Right kidney (tissue), 1 donor: Measurements from ENCODE around the gene FBXO47.
"Not testable (repeated sequence)": the region's sequence is repeated elsewhere in the genome, so short reads cannot be mapped to it uniquely, and the experiment has no call there.

Source experiments
- DNase-seq: peaks from one replicate; pipeline ENCODE4 v3.0.0-alpha.2; 2016

The FBXO47 gene

GRCh38 chr17:38980490-38981217 lies 13.5 kb upstream of the FBXO47 start:
- DNase-seq = no peak

DNA sequence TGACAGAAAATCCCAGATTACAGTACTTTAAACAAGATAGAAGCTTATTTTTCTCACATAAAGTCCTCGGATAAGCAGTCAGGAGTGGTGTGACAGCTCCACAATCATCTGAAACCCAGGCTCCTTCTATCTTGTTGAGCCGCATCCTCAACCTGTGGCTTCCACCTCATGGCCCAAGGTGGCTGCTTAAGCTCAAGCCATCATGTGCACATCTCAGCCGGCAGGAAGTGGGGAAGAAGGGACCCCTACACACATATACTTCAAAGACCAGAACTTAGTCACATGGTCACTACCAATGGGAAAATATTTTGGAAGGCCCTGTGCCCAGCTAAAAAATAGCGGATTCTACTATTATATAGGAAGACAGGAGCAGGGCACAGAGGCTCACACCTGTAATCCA lies 11.0 kb upstream of the FBXO47 start:
- DNase-seq = no peak

GRCh38 chr17:38976187-38976551 lies 9.0 kb upstream of the FBXO47 start:
- DNase-seq = not testable (repeated sequence)

DNA sequence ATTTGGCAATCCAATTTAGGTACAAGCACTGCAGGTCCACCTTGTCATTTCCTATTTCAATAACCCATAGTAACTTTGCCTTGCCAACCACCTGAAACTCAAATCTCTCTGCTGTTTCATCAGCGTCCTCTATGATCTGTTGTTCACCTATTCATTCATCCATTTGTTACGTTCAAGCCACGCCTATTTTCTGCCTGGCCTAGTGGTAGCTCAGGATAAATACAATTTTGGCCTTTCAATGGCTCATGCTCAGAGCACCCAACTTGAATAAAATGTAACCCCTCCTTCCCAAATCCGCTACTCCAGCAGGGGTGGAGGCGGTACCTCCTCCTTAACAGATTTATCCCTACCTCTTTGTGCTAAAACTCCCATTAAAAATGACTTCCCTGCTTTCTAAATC lies 3.6 kb upstream of the FBXO47 start:
- no peak for DNase-seq

- DNase-seq = no peak
Observed at GRCh38 chr17:38970128-38970527, 2.9 kb upstream of the FBXO47 start.

DNA sequence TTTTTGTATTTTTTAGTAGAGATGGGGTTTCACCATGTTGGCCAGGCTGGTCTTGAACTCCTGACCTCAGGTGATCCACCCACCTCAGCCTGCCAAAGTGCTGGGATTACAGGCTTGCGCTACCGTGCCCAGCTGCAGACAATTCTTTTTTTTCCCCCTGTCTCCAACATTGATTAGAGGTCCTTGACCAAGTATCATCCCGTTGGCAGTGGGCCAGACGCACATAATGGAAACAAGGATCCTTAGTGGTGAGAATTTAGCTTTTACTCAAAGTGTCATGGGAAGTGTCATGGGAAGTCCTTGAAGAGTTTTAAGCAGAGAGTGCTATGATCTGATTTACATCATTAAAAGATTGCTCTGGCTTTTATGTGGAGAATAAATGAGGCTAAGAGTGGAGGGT lies 2.1 kb upstream of the FBXO47 start:
- DNase-seq = no peak

- DNase-seq = no peak
Observed at GRCh38 chr17:38961413-38961812, 5.8 kb downstream of the FBXO47 start.

DNA sequence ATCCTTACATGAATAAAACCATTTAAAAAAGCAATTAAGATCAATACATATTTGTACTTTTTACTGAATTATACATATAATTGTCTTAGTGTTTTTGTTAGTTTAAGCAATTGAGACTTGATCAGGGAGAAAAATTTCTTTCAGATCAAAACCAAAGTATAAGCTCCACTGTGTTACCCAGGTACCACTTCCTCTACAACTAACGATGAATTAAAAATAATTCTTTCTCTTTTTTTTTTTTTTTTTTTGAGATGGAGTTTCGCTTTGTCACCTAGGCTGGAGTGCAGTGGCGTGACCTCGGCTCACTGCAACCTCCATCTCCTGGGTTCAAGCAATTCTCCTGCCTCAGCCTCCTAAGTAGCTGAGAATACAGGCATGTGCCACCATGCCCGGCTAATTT lies 6.8 kb downstream of the FBXO47 start:
- no peak for DNase-seq

GRCh38 chr17:38959508-38959907 lies 7.7 kb downstream of the FBXO47 start:
- DNase-seq = no peak

DNA sequence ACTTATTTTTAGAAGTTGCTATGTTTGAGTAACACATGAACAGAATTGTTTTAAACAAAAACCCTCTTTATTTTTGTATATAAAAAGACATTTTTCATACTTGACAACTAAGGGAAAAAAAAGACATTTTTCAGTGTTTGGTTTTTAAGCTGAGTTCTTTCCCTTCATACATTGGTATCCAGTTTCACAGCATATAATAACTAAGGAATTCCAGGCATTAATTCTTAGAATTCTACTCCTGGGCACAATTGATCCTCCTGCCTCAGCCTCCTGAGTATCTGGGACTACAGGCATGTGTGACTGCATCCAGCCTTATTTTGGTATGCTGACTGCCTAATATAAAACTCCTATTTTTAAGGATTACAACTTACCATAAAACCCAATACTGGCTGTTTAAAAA lies 8.4 kb downstream of the FBXO47 start:
- DNase-seq = no peak

DNA sequence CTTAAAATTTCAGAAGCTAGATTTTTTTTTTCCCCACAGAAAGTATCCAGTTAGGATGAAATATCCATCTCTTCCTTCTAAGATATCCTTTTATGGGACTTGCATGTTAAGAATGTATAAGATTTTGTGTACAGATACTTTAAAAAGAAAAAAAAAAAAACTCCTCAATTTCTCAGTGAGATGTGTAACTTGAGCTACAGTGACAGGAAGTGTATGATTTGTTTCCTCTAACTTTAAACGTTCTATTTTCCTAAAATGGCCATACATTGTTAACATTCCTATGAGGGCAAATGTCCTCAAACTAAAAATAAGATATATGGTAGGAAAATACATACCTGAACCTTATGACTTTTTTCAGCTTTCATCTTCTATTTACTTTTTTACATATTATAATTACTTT lies 8.9 kb downstream of the FBXO47 start:
- DNase-seq = no peak

DNA sequence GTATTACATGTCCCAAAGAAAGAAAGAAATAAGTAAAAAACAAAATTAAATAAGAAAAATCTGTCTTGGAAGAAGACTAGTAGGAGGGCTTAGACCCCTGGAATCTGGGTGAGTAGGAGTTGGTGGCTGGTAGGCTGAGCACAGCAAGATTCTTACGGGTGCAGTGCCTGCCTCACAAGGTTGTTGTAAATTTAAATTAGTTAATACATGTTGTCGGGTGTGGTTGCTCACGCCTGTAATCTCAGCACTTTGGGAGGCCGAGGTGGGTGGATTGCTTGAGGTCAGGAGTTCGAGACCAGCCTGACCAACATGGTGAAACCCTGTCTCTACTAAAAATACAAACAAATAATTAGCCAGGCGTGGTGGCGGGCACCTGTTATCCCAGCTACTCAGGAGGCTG lies 13.4 kb downstream of the FBXO47 start:
- DNase-seq = not testable (repeated sequence)

DNA sequence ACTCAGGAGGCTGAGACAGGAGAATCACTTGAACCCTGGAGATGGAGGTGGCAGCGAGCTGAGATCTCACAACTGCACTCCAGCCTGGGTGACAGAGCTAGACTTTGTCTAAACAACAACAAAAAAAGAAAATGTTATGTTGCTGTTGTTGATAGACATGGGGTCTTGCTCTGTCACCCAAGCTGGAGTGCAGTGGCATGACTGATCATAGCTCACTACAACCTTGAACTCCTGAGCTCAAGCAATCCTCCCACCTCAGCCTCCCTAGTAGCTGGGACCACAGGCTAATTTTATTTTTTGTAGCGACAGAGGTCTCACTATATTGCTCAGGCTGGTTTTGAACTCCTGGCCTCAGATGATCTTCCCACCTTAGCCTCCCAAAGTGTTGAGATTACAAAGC lies 20.0 kb downstream of the FBXO47 start:
- no peak for DNase-seq

DNA sequence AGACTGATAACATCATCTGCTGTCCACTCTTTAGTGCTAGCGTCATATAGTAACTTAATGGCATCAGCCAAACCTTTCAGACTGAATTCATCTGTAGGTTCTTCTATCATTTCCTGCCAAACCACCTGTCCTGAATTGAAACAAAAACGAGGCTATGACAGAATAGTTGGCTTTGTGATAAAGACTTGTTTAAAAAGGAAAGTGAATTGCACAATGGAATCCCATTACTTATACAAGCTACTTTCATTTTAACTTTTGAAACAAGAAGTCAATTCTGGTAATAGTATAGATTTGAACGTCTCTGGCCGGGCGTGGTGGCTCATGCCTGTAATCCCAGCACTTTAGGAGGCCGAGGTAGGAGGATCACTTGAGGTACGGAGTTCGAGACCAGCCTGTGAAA lies 23.6 kb downstream of the FBXO47 start:
- DNase-seq = no peak

GRCh38 chr17:38942696-38943334 lies 24.4 kb downstream of the FBXO47 start:
- DNase-seq = no peak

DNA sequence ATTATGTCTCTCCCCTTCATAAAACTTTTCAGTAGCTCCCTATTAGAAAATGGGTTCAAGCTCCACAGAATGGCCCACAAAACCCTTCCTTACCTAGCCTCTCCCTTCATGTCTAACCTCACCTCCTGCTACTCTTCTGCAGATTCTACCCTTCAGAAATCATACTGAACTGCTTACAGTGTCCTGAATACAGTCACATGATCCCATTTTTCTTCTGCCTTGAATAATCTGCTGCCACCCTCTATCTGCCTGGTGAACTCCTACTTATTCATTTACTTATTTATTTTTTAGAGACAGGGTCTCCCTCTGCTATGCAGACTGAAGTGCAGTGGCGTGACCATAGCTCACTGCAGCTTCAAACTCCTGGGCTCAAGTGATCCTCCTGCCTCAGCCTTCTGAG lies 26.8 kb downstream of the FBXO47 start:
- DNase-seq = no peak

GRCh38 chr17:38939987-38940386 lies 27.2 kb downstream of the FBXO47 start:
- no peak for DNase-seq

DNA sequence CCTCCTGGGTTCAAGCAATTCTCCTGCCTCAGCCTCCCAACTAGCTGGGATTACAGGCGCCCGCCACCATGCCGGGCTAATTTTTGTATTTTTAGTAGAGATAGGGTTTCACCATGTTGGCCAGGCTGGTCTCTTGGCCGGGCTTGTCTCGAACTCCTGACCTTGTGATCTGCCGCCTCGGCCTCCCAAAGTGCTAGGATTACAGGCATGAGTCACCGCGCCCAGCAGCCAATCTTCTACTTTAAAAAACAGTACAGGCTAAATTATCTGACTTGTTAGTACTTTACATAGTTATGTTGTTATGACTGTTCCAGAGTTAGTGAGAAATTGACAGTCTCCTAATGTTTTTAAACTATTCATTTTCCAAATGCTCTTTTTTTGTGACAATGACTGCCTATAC lies 33.2 kb downstream of the FBXO47 start:
- DNase-seq = not testable (repeated sequence)

- DNase-seq = not testable (repeated sequence)
Observed at GRCh38 chr17:38930782-38931181, 36.4 kb downstream of the FBXO47 start.

- DNase-seq = no peak
Observed at GRCh38 chr17:38926293-38927070, 40.7 kb downstream of the FBXO47 start.

GRCh38 chr17:38925263-38925995 lies 41.8 kb downstream of the FBXO47 start, which contains the start of gene LASP1NB:
Gene LASP1NB, plus strand, starts transcription at chr17:38925614.
- DNase-seq = peak; percentile 56

GRCh38 chr17:38922538-38923297 lies 44.5 kb downstream of the FBXO47 start:
- peak; percentile 24 for DNase-seq
